Cardiac muscle cell (in vitro differentiated cells and primary cell): ENCODE measurements around the gene LCE2B. TPM values are rescaled to one million over a fixed set of nuclear protein-coding genes. Genes with fewer than 3 reads are reported as not detected.
"Not testable (repeated sequence)": the region's sequence is repeated elsewhere in the genome, so short reads cannot be mapped to it uniquely, and the experiment has no call there.

ENCODE experiments used
- DNase-seq, 2 donors: peaks; one replicate each; pipeline versions ENCODE4 v3.0.0 to v3.0.0-alpha.2; 2010 to 2017; ENCODE audit warnings: low read depth in 1 of 2, low spot score in 1 of 2
- H3K27ac ChIP-seq: fragments of 200-600 bp; sonication (generic); 2 replicates; pipeline ENCODE4 v1.5.1; 2016
- H3K27me3 ChIP-seq: fragments of 200-600 bp; sonication (generic); 2 replicates; pipeline ENCODE4 v1.6.0; 2016; ENCODE audit warnings: control low read depth
- H3K36me3 ChIP-seq: fragments of 200-600 bp; sonication (generic); 2 replicates; pipeline ENCODE4 v1.5.1; 2016; ENCODE audit warnings: control low read depth
- H3K4me1 ChIP-seq: fragments of 200-600 bp; sonication (generic); 2 replicates; pipeline ENCODE4 v1.8.1; 2017; ENCODE audit warnings: low read depth, mild to moderate bottlenecking, mixed run types
- H3K4me3 ChIP-seq: fragments of 200-600 bp; sonication (generic); 2 replicates; pipeline ENCODE4 v1.5.1; 2016; ENCODE audit warnings: mild to moderate bottlenecking
- H3K9me3 ChIP-seq: fragments of 200-600 bp; sonication (generic); 2 replicates; pipeline ENCODE4 v1.5.1; 2017; ENCODE audit warnings: low read depth, mild to moderate bottlenecking, control low read depth
- CTCF ChIP-seq: IDR thresholded peaks from 2 replicates; pipeline ENCODE4 v1.5.1; 2012; ENCODE audit warnings: low read depth, mild to moderate bottlenecking, low read length
- polyA plus RNA-seq: library from polyadenylated mRNA; unstranded; fragments of >200 nt; fragmentation: Nextera tagmentation; extraction: Ambion mirVana; gene quantifications from 2 replicates; pipeline ENCODE4 v1.2.1, GENCODE V29; 2016
- total RNA-seq: library from RNA; depleted of rRNA; stranded (reverse); fragments of >200 nt; gene quantifications from 2 replicates; pipeline ENCODE4 v1.2.3, GENCODE V29; 2016

LCE2B gene
- total and polyA plus RNA-seq, 2 experiments from 2014 or later = not detected

DNA sequence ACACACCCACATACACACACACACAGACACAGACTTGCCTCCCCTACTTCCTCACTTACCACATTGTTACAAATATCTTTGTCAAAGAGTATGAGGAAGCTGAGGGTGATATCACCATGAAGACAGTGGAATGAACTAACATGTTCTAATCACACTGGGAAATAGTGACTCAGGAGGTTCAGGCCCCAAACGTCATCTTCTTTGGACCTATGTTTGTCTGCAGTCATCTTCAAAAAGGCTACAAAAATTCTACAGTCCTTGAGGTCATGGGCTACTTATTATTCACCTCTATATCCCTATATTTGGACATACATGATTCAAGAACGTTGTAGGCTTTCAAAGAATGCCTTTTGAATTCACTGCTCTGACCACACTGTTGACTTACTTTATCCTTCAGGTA is 12.9 kb upstream of the LCE2B start:
- TF ChIP-seq CTCF = no peak
- Histone ChIP-seq H3K4me1 (no peaks in the 10 kb centered on the region), H3K9me3 (no peaks in the 10 kb centered on the region), H3K27me3 (no peaks in the 10 kb centered on the region), H3K4me3 (no peak overlapping the region), H3K36me3 (no peaks in the 10 kb centered on the region), H3K27ac (no peak overlapping the region)
- no peak for DNase-seq

DNA sequence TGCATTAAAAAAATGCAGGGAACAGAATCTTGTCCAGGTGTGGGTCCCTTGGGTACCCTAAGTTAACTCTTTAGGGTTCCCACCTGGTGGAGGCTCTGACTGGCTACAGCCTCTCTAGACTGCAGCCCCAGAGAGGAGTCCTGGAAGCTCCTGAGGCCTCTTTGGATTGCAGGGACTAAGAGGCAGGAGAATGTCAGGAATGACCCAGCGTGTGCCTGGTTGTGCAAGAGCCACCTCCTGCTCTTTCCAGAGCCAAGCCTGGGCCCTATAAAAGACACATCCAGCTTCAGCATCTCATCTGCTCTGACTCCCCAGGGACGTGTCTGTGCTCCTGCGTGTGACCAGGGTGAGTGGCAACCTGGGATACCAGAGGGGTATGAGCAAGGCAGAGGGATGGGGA is 10.9 kb upstream of the LCE2B start, which contains the start of gene LCE2C:
TSS of gene LCE2C (plus strand) at position 297 of the 400 bp plus-strand sequence. CDS start 737 bp downstream, outside the sequence.
- not testable (repeated sequence) for H3K9me3 ChIP-seq, H3K27me3 ChIP-seq, H3K27ac ChIP-seq, DNase-seq, H3K4me3 ChIP-seq, H3K4me1 ChIP-seq, H3K36me3 ChIP-seq

DNA sequence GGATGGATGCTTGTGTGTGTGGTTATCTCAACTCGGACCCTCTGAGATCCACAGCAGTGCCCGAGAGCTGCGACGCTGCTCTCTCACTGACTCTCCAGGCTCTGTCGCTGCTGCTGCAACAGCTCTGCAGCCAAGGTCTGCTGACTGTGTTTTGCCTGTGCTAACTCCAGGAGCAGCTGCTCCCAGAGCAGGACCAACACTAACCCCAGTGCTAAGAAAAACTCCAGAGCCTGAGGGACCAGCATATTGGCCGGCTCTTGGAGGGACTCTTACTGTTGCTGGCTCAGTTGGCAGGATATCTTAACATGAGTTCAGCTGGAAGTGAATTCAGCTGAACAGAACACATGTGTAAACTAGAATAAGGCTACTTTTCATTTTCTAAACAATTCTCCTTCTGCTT is 6.5 kb upstream of the LCE2B start:
- TF ChIP-seq CTCF = no peak
- Histone ChIP-seq H3K4me1 (no peaks in the 10 kb centered on the region), H3K27ac (no peak overlapping the region), H3K27me3 (no peaks in the 10 kb centered on the region), H3K9me3 (no peaks in the 10 kb centered on the region), H3K36me3 (no peaks in the 10 kb centered on the region), H3K4me3 (no peak overlapping the region)
- DNase-seq = no peak

- no peak for TF ChIP-seq CTCF
- Histone ChIP-seq H3K4me1 (no peaks in the 10 kb centered on the region), H3K27me3 (no peaks in the 10 kb centered on the region), H3K36me3 (no peaks in the 10 kb centered on the region), H3K27ac (no peak overlapping the region), H3K9me3 (no peaks in the 10 kb centered on the region), H3K4me3 (no peak overlapping the region)
- DNase-seq = no peak
These were observed 4.3 kb upstream of the LCE2B start for GRCh38 chr1:152681616-152682015.

DNA sequence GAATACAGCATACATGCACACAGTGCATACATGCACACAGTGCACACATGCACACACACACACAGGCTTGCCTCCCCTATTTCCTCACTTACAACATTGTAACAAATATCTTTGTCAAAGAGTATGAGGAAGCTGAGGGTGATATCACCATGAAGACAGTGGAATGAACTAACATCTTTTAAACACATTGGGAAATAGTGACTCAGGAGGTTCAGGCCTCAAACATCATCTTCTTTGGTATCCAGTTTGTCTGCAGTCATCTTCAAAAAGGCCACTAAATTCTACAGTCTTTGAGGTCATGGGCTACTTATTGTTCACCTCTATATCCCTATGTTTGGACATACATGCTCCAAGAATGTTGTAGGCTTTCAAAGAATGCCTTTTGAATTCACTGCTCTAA is 2.1 kb upstream of the LCE2B start:
- Histone ChIP-seq H3K4me3 (no peak overlapping the region), H3K36me3 (no peaks in the 10 kb centered on the region), H3K27ac (no peak overlapping the region), H3K27me3 (no peaks in the 10 kb centered on the region), H3K9me3 (no peaks in the 10 kb centered on the region), H3K4me1 (no peaks in the 10 kb centered on the region)
- no peak for TF ChIP-seq CTCF
- no peak for DNase-seq

DNA sequence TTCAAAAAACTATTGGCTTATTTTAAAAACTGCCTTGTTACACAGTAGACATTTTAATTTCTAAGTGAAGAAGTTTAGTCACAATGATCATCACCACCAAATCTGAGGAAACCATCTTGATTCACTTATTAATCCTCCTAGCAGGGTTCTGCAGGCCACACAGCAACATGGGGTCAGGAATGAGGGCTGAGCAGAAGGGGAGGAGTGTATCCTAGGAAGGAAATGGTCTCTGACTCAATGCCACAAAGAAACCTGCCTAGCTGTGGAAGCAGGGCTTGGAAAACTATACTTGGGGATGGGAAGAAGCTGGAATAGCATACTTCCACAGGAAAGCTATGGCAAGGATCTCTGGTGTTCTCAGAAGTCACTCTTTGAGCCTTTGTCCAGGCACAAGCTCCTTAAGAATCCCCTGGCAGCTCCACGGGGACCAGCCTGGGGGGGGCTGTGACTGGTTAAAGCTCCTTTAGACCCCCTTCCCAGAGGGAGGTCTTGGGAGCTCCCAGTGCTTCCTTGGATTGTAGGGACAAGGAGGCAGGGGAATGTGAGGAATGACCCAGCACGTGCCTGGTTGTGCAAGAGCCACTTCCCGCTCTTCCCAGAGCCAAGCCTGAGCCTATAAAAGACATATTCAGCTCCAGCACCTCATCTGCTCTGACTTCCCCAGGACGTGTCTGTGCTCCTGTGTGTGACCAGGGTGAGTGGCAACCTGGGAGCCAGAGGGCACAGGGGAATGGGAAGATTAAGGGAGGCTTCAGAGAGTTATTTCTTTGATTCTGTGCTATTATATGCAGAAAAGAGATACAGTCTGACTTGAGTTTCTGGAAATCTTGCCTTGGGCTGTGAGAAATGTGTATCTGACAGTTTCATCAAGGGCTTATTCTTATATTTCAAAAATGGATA is 12.0 kb downstream of the LCE2B start, which contains the start of gene LCE2A:
TSS of gene LCE2A (plus strand) at position 645 of the 900 bp plus-strand sequence. CDS start 557 bp downstream, outside the sequence.
- H3K4me3 ChIP-seq = no peak within 1 kb of the TSS
- no peak within 1 kb of the TSS for H3K27ac ChIP-seq
- no peaks in the 10 kb centered on the region for H3K27me3 ChIP-seq
- H3K9me3 ChIP-seq = no peaks in the 10 kb centered on the region
- no peak for DNase-seq
- no peaks in the 10 kb centered on the region for H3K4me1 ChIP-seq
- TF ChIP-seq CTCF = no peak
- H3K36me3 ChIP-seq = no peaks in the 10 kb centered on the region
